ENCODE measurements around the gene NEK5.

The NEK5 gene

DNA sequence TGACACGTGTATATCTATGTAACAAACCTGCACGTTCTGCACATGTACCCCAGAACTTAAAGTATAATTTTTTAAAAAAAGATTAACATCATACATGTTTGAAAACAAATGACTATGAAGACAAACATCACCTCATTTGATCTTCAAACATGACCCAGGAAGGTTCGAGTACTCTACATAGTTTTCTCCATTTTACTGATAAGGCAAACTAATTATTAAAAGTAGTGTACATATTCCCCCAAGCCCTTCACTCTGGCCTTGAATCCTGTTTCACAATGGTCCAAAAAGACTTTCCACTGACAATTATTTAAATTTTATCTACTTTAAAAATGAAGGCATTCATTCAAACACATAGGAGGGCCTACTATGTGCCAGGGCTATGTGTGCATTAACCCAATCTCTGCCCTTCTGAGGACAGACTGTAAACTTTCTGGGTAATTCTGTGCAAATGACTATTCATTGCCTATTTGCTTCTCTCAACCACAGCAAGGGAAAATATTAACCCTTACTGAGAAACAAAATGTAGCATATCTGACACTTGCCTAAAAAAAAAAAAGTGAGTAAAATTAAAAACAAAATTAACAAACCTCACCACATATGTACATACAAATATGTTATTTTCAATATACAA lies 139.8 kb downstream of the NEK5 start:
- DNase-seq: no peak

Measured in nucleus accumbens (tissue), 56 donors.